Bone marrow (tissue), 2 donors: Measurements from ENCODE around the gene GPR68.
"Not testable (repeated sequence)": the region's sequence is repeated elsewhere in the genome, so short reads cannot be mapped to it uniquely, and the experiment has no call there.

Experiments used
- DNase-seq, 2 donors: peaks; one replicate each; lab custom pipeline; 2025; lab: John Stamatoyannopoulos, UW

Gene GPR68

GRCh38 chr14:91190853-91191252, 53.7 kb downstream of the GPR68 start:
- DNase-seq, result no peak

DNA sequence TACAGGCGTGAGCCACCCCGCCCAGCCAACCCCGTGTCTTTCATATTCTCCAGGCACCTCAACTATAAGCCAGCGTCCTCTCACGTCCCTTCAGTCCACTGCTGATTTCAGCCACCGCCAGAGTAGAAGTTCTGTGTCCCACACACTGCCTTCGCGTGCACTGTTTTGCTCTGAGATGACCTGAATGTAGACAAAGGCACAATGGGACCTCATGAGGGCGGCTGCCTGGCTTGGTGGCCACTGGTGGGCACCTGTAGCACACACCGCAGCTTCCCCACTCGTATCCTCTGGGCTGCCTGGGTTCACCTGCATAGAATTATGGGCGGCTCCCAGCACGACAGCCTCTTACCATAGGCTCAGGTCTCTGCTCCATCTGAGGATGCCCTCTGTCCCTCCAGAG, 57.2 kb downstream of the GPR68 start:
- no peak for DNase-seq

DNA sequence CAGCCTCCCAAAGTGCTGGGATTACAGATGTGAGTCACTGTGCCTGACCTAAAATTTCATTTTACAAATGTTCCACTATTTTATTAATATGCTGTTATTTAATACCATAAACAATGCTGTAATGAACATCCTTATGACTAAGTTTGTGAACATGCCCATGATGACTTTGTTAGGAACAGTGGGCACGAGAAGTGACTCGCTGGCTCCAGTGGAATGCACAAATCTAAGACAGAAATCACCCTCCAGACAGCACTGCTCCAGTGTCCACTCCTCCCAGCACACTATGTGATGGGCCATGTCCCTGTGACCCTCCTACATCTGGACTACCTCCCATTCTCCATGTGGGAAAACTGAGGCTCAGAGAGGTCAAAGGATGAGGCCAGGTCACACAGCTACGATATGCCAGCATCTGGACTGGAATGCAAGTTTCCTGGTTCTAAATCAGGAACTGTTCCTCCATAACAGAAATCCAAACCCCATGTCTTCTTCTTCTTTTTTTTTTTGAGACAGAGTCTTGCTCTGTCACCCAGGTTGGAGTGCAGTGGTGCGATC, 57.9 kb downstream of the GPR68 start:
- no peak for DNase-seq

GRCh38 chr14:91185721-91186120, 58.8 kb downstream of the GPR68 start:
- no peak for DNase-seq

DNA sequence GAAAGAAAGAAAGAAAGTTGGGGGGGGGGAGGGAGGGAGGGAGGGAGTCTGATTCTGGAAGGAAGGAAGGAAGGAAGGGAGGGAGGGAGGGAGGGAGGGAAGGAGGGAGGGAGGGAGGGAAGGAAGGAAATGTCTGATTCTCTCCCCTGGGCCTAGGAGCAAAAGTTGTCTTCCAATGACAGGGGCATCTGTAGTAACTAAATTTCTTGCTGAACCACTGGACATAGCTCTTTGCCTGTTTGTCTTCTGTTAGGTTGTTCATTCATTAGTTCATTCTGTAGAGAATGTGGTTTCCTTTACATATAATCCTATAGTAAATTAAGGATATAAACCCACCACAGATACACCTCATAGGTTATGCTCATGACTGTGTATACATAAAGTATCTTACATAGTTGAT, 59.9 kb downstream of the GPR68 start:
- no peak for DNase-seq

GRCh38 chr14:91182753-91183152, 61.8 kb downstream of the GPR68 start:
- not testable (repeated sequence) for DNase-seq
